Stimulated activated naive CD4-positive, alpha-beta T cell (primary cell): ENCODE results near the gene TM6SF1.
"Not testable (repeated sequence)": the region's sequence is repeated elsewhere in the genome, so short reads cannot be mapped to it uniquely, and the experiment has no call there.

Experiments used
- DNase-seq, 6 experiments: peaks; one replicate each; lab custom pipeline; 2025; lab: John Stamatoyannopoulos, UW

TM6SF1 gene

DNA sequence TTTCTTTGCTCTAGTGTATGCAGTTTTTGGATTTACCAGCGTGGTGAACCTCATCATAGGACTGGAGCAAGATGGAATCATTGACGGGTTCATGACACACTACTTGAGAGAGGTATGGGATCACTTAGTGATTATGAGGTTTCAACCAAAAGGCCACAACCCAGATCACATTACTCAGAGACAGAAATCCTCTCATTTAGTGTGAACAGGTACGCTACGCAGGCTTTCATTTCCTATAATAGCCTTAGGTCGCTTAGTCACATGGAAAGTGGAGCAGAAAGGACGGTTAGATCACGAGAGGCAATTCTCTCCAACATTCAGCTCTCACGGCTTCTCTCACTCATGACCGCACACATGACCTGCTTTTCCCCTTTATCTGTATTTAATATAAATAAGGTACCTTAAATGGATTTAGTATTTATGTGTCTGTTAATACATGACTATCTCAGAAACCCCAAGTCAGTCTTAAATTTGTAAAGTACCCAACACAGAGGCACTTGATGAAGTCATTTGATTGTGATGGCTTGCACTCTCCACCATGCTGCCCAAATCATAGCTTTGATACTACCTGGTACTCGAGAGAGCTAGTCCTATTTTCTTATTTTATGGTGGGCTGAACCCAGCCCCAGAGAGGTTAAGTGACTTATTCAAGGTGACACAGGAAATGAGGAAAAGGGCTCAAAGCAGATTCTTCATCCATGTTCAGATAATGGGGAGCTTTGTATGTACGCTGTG lies 8.6 kb downstream of the TM6SF1 start:
- no peak for DNase-seq

GRCh38 chr15:83118291-83118827 lies 10.9 kb downstream of the TM6SF1 start:
- DNase-seq, result no peak

DNA sequence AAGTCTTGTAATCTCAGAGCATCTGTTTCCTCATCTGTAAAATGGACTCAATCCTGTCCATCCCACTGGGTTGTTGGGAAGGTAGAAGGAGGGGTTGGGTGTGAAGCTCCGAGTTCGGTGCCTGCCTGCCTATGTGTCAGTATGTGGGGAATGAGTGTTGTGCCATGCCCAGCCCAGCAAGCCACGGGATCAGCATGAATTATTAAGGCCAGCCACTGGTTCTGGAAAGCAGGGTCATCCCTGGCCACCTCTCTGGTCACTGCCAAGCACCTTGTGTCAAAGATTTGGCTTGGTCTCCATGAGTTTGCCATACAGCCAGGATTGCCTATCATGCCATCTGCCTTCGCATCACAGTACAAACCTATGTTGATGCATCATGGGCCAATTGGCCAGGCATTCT lies 11.5 kb downstream of the TM6SF1 start:
- no peak for DNase-seq

- DNase-seq, result no peak
Measured at GRCh38 chr15:83119968-83120581, 12.6 kb downstream of the TM6SF1 start.

DNA sequence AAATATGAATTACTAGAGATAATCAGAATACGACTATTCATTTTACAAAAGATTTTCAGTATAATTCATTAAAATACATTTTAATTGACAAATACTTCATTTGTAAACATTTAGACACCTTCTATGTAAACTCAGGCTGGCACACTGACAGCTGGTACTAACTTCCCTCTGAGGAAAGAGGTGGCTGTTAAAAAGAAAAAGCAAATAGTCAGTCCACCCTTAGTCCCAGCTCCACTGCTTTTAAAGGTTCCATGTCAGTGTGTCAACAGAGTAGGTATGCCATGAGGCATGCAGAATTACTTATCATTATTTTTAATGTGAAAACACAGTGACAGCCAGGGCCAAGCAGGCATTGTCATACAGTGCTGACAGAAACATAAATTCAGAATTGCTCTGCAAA lies 16.1 kb downstream of the TM6SF1 start:
- DNase-seq, result no peak

DNA sequence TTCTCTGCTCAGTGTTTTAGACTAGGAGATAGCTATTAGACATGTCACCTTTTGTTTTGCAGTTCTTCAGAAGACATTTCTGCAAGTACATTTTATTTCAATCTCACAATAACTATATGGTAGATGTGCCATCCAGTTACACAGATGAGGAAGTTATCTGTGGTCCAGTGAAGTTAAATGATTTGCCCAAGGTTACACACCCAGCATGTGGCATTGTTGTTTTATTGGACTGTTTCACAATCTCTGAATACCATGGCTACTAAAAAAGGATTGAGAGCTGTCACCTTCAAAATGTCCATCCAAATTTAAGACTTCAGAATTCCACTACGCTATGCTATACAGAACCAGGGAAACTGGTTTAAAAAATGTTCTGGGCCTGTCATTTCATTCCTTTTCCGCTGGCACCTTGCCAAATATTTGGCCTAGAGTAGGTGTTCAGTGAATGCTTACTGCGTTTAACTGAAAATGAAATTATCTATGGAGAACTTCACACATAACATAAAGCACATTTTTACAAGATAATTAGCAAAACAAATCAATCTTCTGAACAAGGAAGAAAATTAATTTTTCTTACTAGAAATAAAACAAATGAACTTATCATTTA lies 20.2 kb downstream of the TM6SF1 start:
- no peak for DNase-seq

GRCh38 chr15:83129791-83130190 lies 22.3 kb downstream of the TM6SF1 start:
- no peak for DNase-seq

DNA sequence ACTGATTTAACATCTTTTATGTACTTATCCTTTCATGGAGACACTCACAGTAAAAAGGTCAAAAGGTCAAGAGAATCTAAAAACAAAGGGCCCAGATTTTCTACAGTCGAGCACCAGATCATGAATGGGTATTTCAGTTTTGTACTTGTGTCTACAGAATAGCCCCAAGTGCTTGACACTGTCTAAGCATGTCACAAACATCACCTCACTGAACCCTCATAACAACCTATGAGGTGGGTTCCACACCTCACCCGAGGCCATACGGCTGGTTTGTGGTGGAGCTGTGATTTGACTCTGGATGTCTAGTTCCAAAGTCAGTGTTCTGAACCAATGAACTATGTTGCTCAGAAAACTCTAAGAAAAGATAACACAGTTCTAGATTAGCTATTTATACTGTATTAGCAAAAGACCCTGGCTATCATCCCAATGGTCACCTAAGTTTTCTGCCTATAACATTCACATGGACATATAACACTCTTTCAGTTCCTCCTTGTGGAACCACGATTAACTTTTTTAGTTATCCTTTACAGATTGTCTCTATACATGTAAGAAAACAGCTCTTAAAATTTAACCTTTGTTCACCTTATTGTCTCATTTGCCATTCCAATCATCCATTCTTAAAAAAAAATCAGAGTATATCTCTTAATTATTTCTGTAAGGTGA lies 25.5 kb downstream of the TM6SF1 start:
- no peak for DNase-seq

- DNase-seq, result not testable (repeated sequence)
Measured at GRCh38 chr15:83142151-83142550, 34.7 kb downstream of the TM6SF1 start.

DNA sequence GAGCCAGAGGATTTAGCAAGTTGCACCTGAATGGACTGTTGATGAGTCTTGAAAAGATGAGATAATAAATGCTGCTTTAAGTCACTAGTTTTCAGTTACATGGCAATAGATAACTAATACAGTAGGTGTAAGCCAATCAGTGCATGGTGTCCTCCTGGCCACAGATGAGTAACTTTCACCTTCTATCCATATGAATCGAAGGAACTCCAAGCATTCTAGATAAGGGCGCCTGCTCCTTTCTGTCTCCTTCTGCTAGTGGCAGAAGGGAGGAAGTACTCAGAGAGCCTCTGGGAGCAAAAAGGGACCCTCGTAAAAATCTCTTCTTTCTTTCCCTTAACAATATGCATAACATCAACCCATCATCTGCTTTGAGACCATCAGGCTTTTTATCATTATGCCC lies 37.3 kb downstream of the TM6SF1 start:
- no peak for DNase-seq

GRCh38 chr15:83153288-83153687 lies 45.8 kb downstream of the TM6SF1 start:
- no peak for DNase-seq

- no peak for DNase-seq
Measured at GRCh38 chr15:83155942-83156341, 48.5 kb downstream of the TM6SF1 start.

- DNase-seq, result no peak
Measured at GRCh38 chr15:83158393-83158792, 50.9 kb downstream of the TM6SF1 start.

DNA sequence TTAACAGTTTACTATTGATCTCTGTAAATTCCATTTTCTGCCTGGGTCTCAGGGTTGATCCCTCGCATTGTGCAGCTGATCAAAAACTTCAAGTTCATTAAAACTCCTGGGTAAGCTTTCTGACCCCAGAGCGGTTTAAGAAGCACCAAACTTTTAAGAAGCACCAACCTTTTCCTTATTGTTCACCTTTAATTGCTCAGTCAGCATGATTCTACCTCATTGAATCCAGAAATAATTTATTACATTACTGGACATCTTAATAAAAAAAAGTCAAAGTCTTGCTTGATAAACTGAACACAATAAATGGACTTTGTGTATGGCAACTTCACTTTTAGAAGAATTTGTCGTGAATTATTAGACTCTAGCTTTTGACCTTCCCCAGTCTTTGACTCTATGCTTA lies 53.3 kb downstream of the TM6SF1 start:
- no peak for DNase-seq

DNA sequence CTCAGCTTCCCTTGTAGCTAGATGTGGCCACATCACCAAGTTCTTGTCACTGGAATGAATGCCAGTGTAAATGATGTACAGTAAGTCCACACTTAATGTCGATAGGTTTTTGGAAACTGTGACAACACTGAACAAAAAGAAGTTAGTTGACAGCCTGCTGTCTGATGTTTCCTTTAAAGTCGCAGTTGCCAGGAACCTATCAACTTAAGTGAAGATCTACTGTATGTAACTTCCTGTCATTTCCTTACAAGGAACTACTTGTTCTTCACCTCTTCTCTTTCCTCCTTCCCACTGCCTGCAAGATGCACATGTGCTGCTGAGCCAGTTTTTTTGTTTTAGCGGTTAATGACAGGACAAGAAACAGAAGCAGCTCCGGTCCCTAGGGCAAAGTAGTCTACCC lies 55.6 kb downstream of the TM6SF1 start:
- peak in 2 of 6 experiments; percentile 10 to 25 for DNase-seq

DNA sequence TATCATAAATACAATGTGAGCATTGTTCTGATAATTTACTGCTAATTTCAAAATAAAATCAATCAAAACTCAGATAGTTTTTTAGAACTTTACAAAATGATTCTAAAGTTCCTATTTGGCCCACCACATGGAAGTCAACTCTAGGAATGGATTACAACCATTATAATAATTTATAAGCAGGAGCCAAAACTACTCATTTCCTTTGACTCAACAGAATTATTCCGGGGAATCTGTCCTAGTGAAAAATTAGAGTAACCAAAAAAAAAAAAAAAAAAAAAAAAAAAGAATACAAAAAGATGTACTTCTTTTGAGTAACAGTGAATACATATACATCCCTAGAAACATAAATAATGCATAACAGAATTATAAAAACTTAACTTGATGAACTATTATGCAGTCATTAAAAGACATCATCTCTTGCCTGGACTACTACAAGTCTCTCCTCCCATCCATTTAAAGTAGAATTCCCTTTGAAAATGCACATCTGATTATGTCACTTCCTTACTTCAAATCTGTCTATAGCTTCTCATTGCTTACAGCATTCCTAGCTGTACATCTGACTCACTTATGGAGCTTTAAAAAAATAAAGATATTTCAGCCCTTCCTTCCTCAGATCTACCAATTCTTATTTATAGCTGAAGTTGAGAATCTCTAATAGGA lies 56.8 kb downstream of the TM6SF1 start:
- no peak for DNase-seq

DNA sequence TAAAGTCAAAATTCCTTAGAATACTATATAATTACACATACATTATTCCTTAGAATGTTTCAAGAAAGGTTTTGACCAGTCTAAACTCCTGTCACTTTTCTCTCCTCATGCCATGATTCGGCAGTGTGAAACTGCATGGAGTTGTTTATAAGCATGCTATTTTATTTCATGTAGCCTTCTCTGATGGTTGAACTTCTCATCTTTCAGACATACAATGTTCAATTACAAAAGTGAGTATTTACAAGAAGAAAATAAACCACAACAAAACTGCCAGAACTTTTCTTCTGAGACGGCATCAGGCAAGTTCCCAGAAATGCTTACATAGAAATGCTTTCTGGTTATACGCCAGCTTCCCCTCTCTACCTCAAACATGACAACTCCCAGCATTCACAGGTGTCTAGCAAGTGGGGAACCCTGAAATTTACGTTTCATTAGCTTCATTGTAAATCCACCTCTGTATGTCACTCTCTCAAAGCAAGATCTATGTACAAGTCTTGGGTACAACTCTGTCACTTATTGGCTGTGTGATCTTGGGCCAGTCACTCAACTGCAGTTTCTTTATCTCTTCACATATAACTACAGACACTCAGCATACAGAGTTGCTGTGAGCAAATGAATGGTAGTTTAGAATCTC lies 57.4 kb downstream of the TM6SF1 start:
- DNase-seq, result peak in 3 of 6 experiments; percentile 16 to 65 (median 18)

DNA sequence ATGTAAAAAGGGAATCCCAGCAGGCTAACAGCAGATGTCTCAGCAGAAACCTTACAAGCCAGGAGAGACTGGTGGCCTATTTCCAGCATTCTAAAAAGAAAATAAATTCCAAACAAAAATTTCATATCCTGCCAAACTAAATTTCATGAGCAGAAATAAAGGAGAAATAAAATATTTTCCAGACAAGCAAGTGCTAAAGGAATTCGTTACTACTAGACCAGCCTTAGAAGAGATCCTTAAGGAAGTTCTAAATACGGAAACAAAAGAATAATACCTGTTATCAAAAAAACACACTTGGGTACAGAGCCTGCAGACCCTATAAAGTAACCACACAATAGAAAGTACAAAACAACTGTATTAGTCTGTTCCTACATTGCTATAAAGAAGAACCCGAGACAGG lies 58.8 kb downstream of the TM6SF1 start:
- no peak for DNase-seq

GRCh38 chr15:83166830-83167229 lies 59.4 kb downstream of the TM6SF1 start:
- DNase-seq, result no peak

GRCh38 chr15:83169576-83169975 lies 62.1 kb downstream of the TM6SF1 start:
- DNase-seq, result not testable (repeated sequence)

DNA sequence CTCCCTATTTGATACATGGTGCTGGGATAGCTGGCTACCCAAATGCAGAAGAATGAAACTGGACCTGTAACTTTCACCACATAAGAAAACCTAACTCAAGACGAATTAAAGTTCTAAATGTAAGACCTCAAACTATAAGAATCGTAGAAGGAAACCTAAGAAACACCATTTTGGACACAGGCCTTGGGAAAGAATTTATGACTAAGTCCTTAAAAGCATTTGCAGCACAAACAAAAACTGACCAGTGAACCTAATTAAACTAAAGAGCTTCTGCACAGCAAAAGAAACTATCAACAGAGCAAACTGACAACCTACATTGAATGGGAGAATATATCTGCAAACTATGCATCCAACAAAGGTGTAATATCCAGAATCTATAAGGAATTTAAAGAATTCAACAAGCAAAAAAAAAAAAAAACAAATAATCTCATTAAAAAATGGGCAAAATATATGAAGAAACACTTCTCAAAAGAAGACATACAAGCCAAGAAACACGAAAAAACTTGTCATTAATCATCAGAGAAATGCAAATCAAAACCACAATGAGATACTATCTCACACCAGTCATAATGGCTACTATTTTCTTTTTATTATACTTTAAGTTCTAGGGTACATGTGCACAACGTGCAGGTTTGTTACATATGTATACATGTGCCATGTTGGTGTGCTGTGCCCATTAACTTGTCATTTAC lies 63.2 kb downstream of the TM6SF1 start:
- DNase-seq, result no peak
